Endothelial cell of umbilical vein (primary cell): ENCODE data around the gene FAM234B.

Source experiments
- CTCF ChIP-seq, 2 donors: IDR thresholded peaks; 1 replicate in 1 of 2; 2 replicates in 1 of 2; pipeline ENCODE4 v1.5.1; 2011; ENCODE audit warnings: low read length in 2 of 2, mild to moderate bottlenecking in 2 of 2, moderate library complexity in 2 of 2, control low read depth in 1 of 2, inconsistent platforms in 1 of 2, low read depth in 1 of 2; ENCODE audit not compliant: insufficient read depth in 1 of 2; ENCODE audit errors: extremely low read depth in 1 of 2
- EZH2 ChIP-seq: IDR thresholded peaks from 2 replicates; pipeline ENCODE4 v1.6.1; 2012; ENCODE audit warnings: borderline replicate concordance, low read depth, mild to moderate bottlenecking, moderate library complexity, low read length, inconsistent platforms; ENCODE audit not compliant: severe bottlenecking
- MYC ChIP-seq: IDR thresholded peaks from one replicate; pipeline ENCODE4 v1.6.1; 2011; ENCODE audit warnings: mild to moderate bottlenecking, low read depth, low read length
- POLR2A ChIP-seq: IDR thresholded peaks from 2 replicates; pipeline ENCODE4 v1.6.1; 2012; ENCODE audit warnings: low read depth, mild to moderate bottlenecking, control low read depth, low read length

DNA sequence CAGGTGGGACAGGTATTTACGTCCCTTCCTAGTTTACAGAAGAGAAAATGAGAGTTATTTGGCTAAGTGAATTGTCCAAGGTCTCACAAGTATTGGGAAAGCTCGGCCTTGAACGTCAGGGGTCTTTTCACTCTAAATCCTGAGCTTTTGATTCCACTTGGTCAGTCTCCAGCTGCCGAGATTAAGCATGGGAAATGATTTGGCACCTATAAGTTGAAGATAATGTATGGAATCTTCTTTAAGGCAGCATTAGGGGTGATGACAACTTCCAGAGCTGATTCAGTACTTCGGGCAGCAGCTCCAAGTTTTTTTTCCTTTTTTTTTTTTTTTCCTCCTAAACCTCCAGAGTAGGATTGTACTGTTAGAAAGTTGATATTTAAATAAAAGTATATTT, 722 bp downstream of the FAM234B start:
- TF ChIP-seq CTCF (IDR thresholded peaks at IDR 0.05; ENCODE audit: extremely low read depth in 1 of 2, insufficient read depth in 1 of 2, low read depth in 1 of 2, low read length in 2 of 2) (no peak), MYC (no peak), POLR2A (no peak), EZH2 (no peak)
